PC-3 (cell line): ENCODE data around the gene PDSS2. TPM values are rescaled to one million over a fixed set of nuclear protein-coding genes. Genes with fewer than 3 reads are reported as not detected.

Experiments
- ATAC-seq: fragments of 200-7000 bp; cut with Tn5 transposase; 2 replicates; pipeline ENCODE4 v1.9.1; 2020; ENCODE audit warnings: mild to moderate bottlenecking, moderate library complexity
- BruUV-seq: library from RNA; stranded (reverse); fragments of 400-500 nt; replicated peaks from 2 replicates; lab custom pipeline; 2021; lab: Mats Ljungman, UMichigan
- CTCF ChIA-PET: fragments of 300-600 bp; sonication (Branson Sonifier 250); formaldehyde crosslinking; loops from one replicate; lab custom pipeline; 2022; ENCODE audit warnings: antibody characterized with exemption; lab: Charles Lee
- POLR2A ChIA-PET: fragments of 300-600 bp; sonication (Branson Sonifier 250); formaldehyde crosslinking; loops from one replicate; lab custom pipeline; 2022; ENCODE audit warnings: antibody characterized with exemption; ENCODE audit not compliant: unreplicated experiment; lab: Charles Lee
- DNase-seq: peaks from one replicate; pipeline ENCODE4 v3.0.0-alpha.2; 2015
- H2AFZ ChIP-seq: fragments of 300-600 bp; sonication (generic); 2 replicates; pipeline ENCODE4 v1.6.0; 2016; ENCODE audit warnings: antibody characterized with exemption, low read length
- H3F3A ChIP-seq: fragments of 300-600 bp; sonication (generic); one replicate; pipeline ENCODE4 v1.6.0; 2017; ENCODE audit warnings: antibody characterized with exemption, low read length, control low read depth, mild to moderate bottlenecking; ENCODE audit not compliant: unreplicated experiment
- H3K27ac ChIP-seq: fragments of 300-600 bp; sonication (generic); 2 replicates; pipeline ENCODE4 v1.5.1; 2016; ENCODE audit warnings: mild to moderate bottlenecking, low read length
- H3K27me3 ChIP-seq: fragments of 300-600 bp; sonication (generic); 2 replicates; pipeline ENCODE4 v1.6.1; 2016; ENCODE audit warnings: low read length, mixed read lengths
- H3K36me3 ChIP-seq: fragments of 300-600 bp; sonication (generic); 2 replicates; pipeline ENCODE4 v1.6.1; 2016; ENCODE audit warnings: low read depth, mixed run types, low read length, mixed read lengths
- H3K4me1 ChIP-seq: fragments of 300-600 bp; sonication (generic); 2 replicates; pipeline ENCODE4 v1.5.1; 2016; ENCODE audit warnings: low read length; ENCODE audit not compliant: insufficient read depth
- H3K4me2 ChIP-seq: fragments of 300-600 bp; sonication (generic); 2 replicates; pipeline ENCODE4 v1.6.0; 2016; ENCODE audit warnings: low read length
- H3K4me3 ChIP-seq: fragments of 300-600 bp; sonication (generic); 2 replicates; pipeline ENCODE4 v1.5.1; 2016; ENCODE audit warnings: mild to moderate bottlenecking, low read length, mixed read lengths
- H3K79me2 ChIP-seq: fragments of 300-600 bp; sonication (generic); 2 replicates; pipeline ENCODE4 v1.6.1; 2017; ENCODE audit warnings: low read length, mixed read lengths
- H3K9ac ChIP-seq: fragments of 300-600 bp; sonication (generic); 2 replicates; pipeline ENCODE4 v1.6.0; 2016; ENCODE audit warnings: mild to moderate bottlenecking, low read length
- H3K9me2 ChIP-seq: fragments of 300-600 bp; sonication (generic); replicated peaks from 2 replicates; pipeline ENCODE4 v1.6.1; 2016; ENCODE audit warnings: mixed run types, low read length, mixed read lengths
- H3K9me3 ChIP-seq: fragments of 300-600 bp; sonication (generic); 2 replicates; pipeline ENCODE4 v1.6.1; 2016; ENCODE audit warnings: low read length, mixed read lengths
- H4K20me1 ChIP-seq: fragments of 300-600 bp; sonication (generic); 2 replicates; pipeline ENCODE4 v1.6.1; 2016; ENCODE audit warnings: low read length, mixed read lengths
- EZH2 ChIP-seq: fragments of 300-600 bp; sonication (generic); IDR thresholded peaks from one replicate; pipeline ENCODE4 v1.6.1; 2017; ENCODE audit warnings: antibody characterized with exemption, mild to moderate bottlenecking, low read length; ENCODE audit not compliant: unreplicated experiment
- EZH2phosphoT487 ChIP-seq: fragments of 300-600 bp; sonication (generic); IDR thresholded peaks from 2 replicates; pipeline ENCODE4 v1.6.1; 2018; ENCODE audit warnings: mild to moderate bottlenecking, antibody characterized with exemption, low read length, borderline replicate concordance
- intact Hi-C: fragments of 100-400 bp; cut with micrococcal nuclease; formaldehyde crosslinking; loops from 2 replicates; pipeline ENCODE4 v1.9.0; 2023
- total RNA-seq: library from RNA; depleted of rRNA; stranded (reverse); fragments of >200 nt; gene quantifications from 2 replicates; pipeline ENCODE4 v1.2.3, GENCODE V29; 2014
- TF ChIP-seq, protein P1 (sequence below): fragments of 300-600 bp; sonication (generic); conservative IDR thresholded peaks from 2 replicates; pipeline ENCODE4 v1.5.1; 2017; ENCODE audit warnings: antibody characterized with exemption, low read depth, mild to moderate bottlenecking, low read length

PDSS2 gene
- total RNA-seq, 1 experiment from 2014 or later = 6.6 TPM

DNA sequence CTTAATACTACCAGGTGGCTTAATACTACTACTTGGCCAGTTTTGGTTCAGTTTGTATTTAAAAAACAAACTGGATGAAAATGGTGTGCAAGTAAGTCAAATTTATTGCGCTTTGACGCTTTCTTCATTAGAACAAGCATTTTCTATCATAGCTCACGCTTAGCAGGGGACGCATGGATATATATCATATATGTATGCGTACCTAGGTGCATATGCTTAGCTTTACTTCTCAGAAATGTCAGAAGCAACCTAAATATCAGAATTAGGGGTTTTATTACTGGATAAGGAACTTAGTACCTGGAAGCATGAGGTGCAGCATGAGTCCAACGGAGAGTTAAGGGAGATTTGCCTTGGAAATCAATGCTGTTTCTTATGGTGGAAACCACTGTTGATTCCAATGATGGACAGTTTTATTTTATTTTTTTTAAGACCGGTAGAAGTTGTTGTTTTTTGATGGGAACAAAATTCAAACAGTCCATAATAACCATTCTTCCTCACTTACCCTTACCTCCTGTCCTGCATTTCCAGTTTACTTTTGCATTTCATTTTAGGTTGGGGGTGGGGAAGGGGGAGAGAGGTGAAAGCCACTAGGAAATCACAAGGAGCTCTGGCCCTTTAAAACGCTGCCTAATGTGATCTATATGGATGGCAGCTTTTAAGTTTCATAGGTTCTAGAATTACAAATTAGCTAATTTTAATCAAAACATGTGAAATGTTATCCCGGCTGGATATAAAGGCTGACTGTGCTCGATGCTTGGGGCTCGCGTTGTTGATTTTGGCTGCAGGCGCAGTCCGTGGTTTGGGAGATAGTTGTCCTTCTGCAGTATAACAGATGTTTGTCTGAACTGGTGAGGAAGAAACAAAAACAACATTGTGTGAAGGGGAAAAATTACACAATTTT, 32.6 kb upstream of the PDSS2 start:
- Histone ChIP-seq H3K4me2 (0 out of 2 replicates have a peak overlapping the region, but pooled peaks have one; percentile 87), H3K4me1 (no peaks in the 10 kb centered on the region), H3K9me3 (no peaks in the 10 kb centered on the region), H2AFZ (no peak overlapping the region), H3K79me2 (no peaks in the 10 kb centered on the region), H3K4me3 (no peak overlapping the region; the same call in 1 of the 2 replicates), H3K27me3 (peaks cover 62% of the 10 kb centered on the region), H3F3A (no peaks in the 10 kb centered on the region), H3K9ac (no peak overlapping the region), H3K36me3 (no peaks in the 10 kb centered on the region), H4K20me1 (no peaks in the 10 kb centered on the region), H3K27ac (no peak overlapping the region), H3K9me2 (no peaks in the 10 kb centered on the region)
- DNase-seq (no peak), ATAC-seq (no peak)
- BruUV-seq = no TSS peak
- intact Hi-C loops = no loop called here
- TF ChIP-seq EZH2phosphoT487 = no peak
- TF ChIP-seq, protein P1, sequence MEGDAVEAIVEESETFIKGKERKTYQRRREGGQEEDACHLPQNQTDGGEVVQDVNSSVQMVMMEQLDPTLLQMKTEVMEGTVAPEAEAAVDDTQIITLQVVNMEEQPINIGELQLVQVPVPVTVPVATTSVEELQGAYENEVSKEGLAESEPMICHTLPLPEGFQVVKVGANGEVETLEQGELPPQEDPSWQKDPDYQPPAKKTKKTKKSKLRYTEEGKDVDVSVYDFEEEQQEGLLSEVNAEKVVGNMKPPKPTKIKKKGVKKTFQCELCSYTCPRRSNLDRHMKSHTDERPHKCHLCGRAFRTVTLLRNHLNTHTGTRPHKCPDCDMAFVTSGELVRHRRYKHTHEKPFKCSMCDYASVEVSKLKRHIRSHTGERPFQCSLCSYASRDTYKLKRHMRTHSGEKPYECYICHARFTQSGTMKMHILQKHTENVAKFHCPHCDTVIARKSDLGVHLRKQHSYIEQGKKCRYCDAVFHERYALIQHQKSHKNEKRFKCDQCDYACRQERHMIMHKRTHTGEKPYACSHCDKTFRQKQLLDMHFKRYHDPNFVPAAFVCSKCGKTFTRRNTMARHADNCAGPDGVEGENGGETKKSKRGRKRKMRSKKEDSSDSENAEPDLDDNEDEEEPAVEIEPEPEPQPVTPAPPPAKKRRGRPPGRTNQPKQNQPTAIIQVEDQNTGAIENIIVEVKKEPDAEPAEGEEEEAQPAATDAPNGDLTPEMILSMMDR = no peak
- no peak for TF ChIP-seq EZH2
- POLR2A ChIA-PET = no interaction called here
- CTCF ChIA-PET = no interaction called here

GRCh38 chr6:107491138-107491609, 31.8 kb upstream of the PDSS2 start:
- POLR2A ChIA-PET = no interaction called here
- Histone ChIP-seq H3K9ac (no peak overlapping the region), H3K4me2 (peak overlapping the region; percentile 87), H3K79me2 (no peaks in the 10 kb centered on the region), H3K4me3 (peak overlapping the region; percentile 74), H3K27me3 (peaks cover 62% of the 10 kb centered on the region), H2AFZ (peak overlapping the region; percentile 93), H4K20me1 (no peaks in the 10 kb centered on the region), H3K9me3 (no peaks in the 10 kb centered on the region), H3K4me1 (no peaks in the 10 kb centered on the region), H3F3A (no peaks in the 10 kb centered on the region), H3K27ac (no peak overlapping the region), H3K36me3 (no peaks in the 10 kb centered on the region), H3K9me2 (no peaks in the 10 kb centered on the region)
- no TSS peak for BruUV-seq
- TF ChIP-seq, protein P1 = no peak
- TF ChIP-seq EZH2phosphoT487 = 0 out of 2 replicates have a peak, but pooled peaks have one; percentile 33
- TF ChIP-seq EZH2 = no peak
- CTCF ChIA-PET = no interaction called here
- intact Hi-C loops = no loop called here
- ATAC-seq (peak; percentile 25; the same call in 1 of the 2 replicates), DNase-seq (no peak)
